Ovary (tissue), 9 donors: ENCODE results near the gene TWF1. TPM values are rescaled to one million over a fixed set of nuclear protein-coding genes. Genes with fewer than 3 reads are reported as not detected.
A peak's percentile ranks its signal among the peaks of the same experiment; 100 is the strongest.

Source experiments
- DNase-seq, 5 donors: peaks; one replicate each; pipeline ENCODE4 v3.0.0-alpha.2; 2019 to 2020
- H3K27ac ChIP-seq, 2 donors: fragments of 200-600 bp; one replicate each; pipeline versions ENCODE4 v1.5.1 to v1.8.0; 2019 to 2022
- H3K27me3 ChIP-seq: fragments of 200-600 bp; one replicate; pipeline ENCODE4 v1.8.0; 2022
- H3K36me3 ChIP-seq: fragments of 200-600 bp; sonication (generic); one replicate; pipeline ENCODE4 v1.5.1; 2019
- H3K4me1 ChIP-seq: one replicate; pipeline ENCODE4 v1.8.1; 2013; ENCODE audit warnings: mild to moderate bottlenecking, moderate library complexity; ENCODE audit not compliant: insufficient read depth
- H3K4me3 ChIP-seq: fragments of 200-600 bp; sonication (generic); one replicate; pipeline ENCODE4 v1.5.1; 2017
- H3K9me3 ChIP-seq, 2 donors: fragments of 200-600 bp in 1 of 2; sonication (generic) in 1 of 2; one replicate each; pipeline versions ENCODE4 v1.5.1 to v1.8.1; 2013 to 2019; ENCODE audit warnings: mild to moderate bottlenecking in 1 of 2, moderate library complexity in 1 of 2
- CTCF ChIP-seq, 3 donors: fragments of 450-650 bp in 2 of 3; fragments of 200-600 bp in 1 of 3; IDR thresholded peaks; one replicate each; pipeline versions ENCODE4 v1.5.1 to v1.8.0; 2016 to 2022; ENCODE audit warnings: antibody characterized with exemption in 3 of 3, mild to moderate bottlenecking in 1 of 3
- EP300 ChIP-seq: sonication (generic); formaldehyde crosslinking; IDR thresholded peaks from one replicate; pipeline ENCODE4 v1.6.1; 2017; ENCODE audit warnings: antibody characterized with exemption
- POLR2A ChIP-seq: fragments of 450-650 bp; IDR thresholded peaks from one replicate; pipeline ENCODE4 v1.6.1; 2017; ENCODE audit warnings: antibody characterized with exemption, mild to moderate bottlenecking, moderate library complexity
- WGBS, 3 donors: extraction: QIAGEN DNeasy Blood & Tissue Kit in 1 of 3; methylation state at CpG; one replicate each; pipeline versions ENCODE4 v1.1.5 to v1.1.7; 2013 to 2017; 5-methylcytosine and 5-hydroxymethylcytosine counted together
- intact Hi-C, 4 donors: fragments of 100-400 bp; cut with DNase I; formaldehyde crosslinking; loops; one replicate each; pipeline versions ENCODE4 v1.11.0 to v1.15.1; 2022 to 2023
- polyA plus RNA-seq, 2 donors: library from polyadenylated mRNA; stranded (reverse); fragments of 200-250 nt in 1 of 2; fragments of 350-450 nt in 1 of 2; fragmentation: Illumina TruSeq in 1 of 2; extraction: RNeasy Lipid Tissue Mini Kit (QIAGEN cat#74804) in 1 of 2; gene quantifications; one replicate each; pipeline ENCODE4 v1.2.3, GENCODE V29; 2013 to 2014
- total RNA-seq, 7 donors: library from RNA; depleted of rRNA in 2 of 7; stranded (reverse); fragments of >200 nt in 2 of 7; fragmentation: NEBNext Ultra II Directional in 3 of 7; extraction: Animal tissue kit (Norgen Biotek cat#: 25700) in 3 of 7; gene quantifications; one replicate each; pipeline versions ENCODE4 v1.1.0 to v1.2.4, GENCODE V29; 2016 to 2023
- donor health status: DM: no; HTN: no; CAD: no; lungs with moderate emphysema.
- donor health status: DM: no; HTN: no; CAD: no.
- donor health status: Bipolar disorder and iron deficiency.
- donor health status: DM: yes; HTN: yes; CAD: no.
- donor health status: DM: no; HTN: no; CAD: no.
- donor health status: DM: yes; HTN: yes; CAD: no.

TWF1 gene
- total and polyA plus RNA-seq, 9 donors = 32.9 to 69.0 (median 53.7) TPM

- no peak overlapping the region for H3K4me3 ChIP-seq
- H3K4me1 ChIP-seq = no peaks in the 10 kb centered on the region
- no peaks in the 10 kb centered on the region for H3K36me3 ChIP-seq
- no peaks in the 10 kb centered on the region for H3K9me3 ChIP-seq
- no peaks in the 10 kb centered on the region for H3K27me3 ChIP-seq
- no peak for TF ChIP-seq POLR2A
- no peak for TF ChIP-seq EP300
- no peak for TF ChIP-seq CTCF (IDR thresholded peaks at IDR 0.05)
- DNase-seq = no peak
- intact Hi-C loops = no loop called here
- 90 to 95% (median 91%) methylated on average over 2 of the region's 2 CpGs for WGBS, 3 donors
- H3K27ac ChIP-seq = no peak overlapping the region
Observed at GRCh38 chr12:43812057-43812456, 5.9 kb upstream of the TWF1 start.

- Histone ChIP-seq H3K27ac (no peak overlapping the region), H3K4me1 (no peaks in the 10 kb centered on the region), H3K36me3 (no peaks in the 10 kb centered on the region), H3K4me3 (no peak overlapping the region), H3K27me3 (no peaks in the 10 kb centered on the region), H3K9me3 (no peaks in the 10 kb centered on the region)
- no peak for DNase-seq
- 88 to 91% (median 90%) methylated on average over 3 of the region's 3 CpGs for WGBS, 3 donors
- intact Hi-C loops = no loop called here
- no peak for TF ChIP-seq EP300
- TF ChIP-seq CTCF (IDR thresholded peaks at IDR 0.05) = no peak
- no peak for TF ChIP-seq POLR2A
Observed at GRCh38 chr12:43807386-43807785, 1.3 kb upstream of the TWF1 start.

GRCh38 chr12:43806737-43807072 lies 588 bp upstream of the TWF1 start:
- no peaks in the 10 kb centered on the region for H3K27me3 ChIP-seq
- no peaks in the 10 kb centered on the region for H3K9me3 ChIP-seq
- no peak for TF ChIP-seq EP300
- TF ChIP-seq POLR2A = no peak
- no peak for TF ChIP-seq CTCF (IDR thresholded peaks at IDR 0.05)
- peak overlapping the region; percentile 56 for H3K4me3 ChIP-seq
- no peak for DNase-seq
- 0 to 2% (median 1%) methylated on average over 3 of the region's 3 CpGs for WGBS, 3 donors
- H3K4me1 ChIP-seq = no peaks in the 10 kb centered on the region
- H3K27ac ChIP-seq = peak overlapping the region; percentile 76 to 96
- H3K36me3 ChIP-seq = no peaks in the 10 kb centered on the region
- intact Hi-C loops = no loop called here

- intact Hi-C loops = no loop called here
- H3K4me3 ChIP-seq = peak overlapping the region; percentile 56
- DNase-seq = no peak
- no peaks in the 10 kb centered on the region for H3K9me3 ChIP-seq
- 3 to 7% (median 3%) methylated on average over 20 of the region's 20 CpGs for WGBS, 3 donors
- H3K4me1 ChIP-seq = no peaks in the 10 kb centered on the region
- no peaks in the 10 kb centered on the region for H3K36me3 ChIP-seq
- TF ChIP-seq POLR2A (no peak), EP300 (no peak), CTCF (IDR thresholded peaks at IDR 0.05) (no peak)
- no peaks in the 10 kb centered on the region for H3K27me3 ChIP-seq
- H3K27ac ChIP-seq = peak overlapping the region; percentile 76 to 96
Observed at GRCh38 chr12:43805149-43805859, 813 bp downstream of the TWF1 start.
